Activated CD8-positive, alpha-beta T cell treated with anti-CD3 and anti-CD28 coated beads for 36 hours (primary cell): ENCODE data around the gene HS1BP3. TPM values are rescaled to one million over a fixed set of nuclear protein-coding genes. Genes with fewer than 3 reads are reported as not detected.

Experiments
- ATAC-seq: fragments of 200-7000 bp; cut with Tn5 transposase; one replicate; pipeline ENCODE4 v1.10.0; 2021; ENCODE audit warnings: mild to moderate bottlenecking, moderate library complexity
- CTCF ChIA-PET: fragments of 350-600 bp; sonication (Branson Sonifier 250); formaldehyde crosslinking; loops from one replicate; lab custom pipeline; 2021; ENCODE audit warnings: antibody characterized with exemption; lab: Charles Lee
- POLR2A ChIA-PET: fragments of 350-600 bp; sonication (Branson Sonifier 250); formaldehyde crosslinking; loops from one replicate; lab custom pipeline; 2021; ENCODE audit warnings: antibody characterized with exemption; lab: Charles Lee
- DNase-seq: peaks from one replicate; pipeline ENCODE4 v3.0.0-alpha.2; 2020
- H3K27ac Mint-ChIP-seq: one replicate; pipeline ENCODE4 v1.8.0; 2021; ENCODE audit warnings: mild to moderate bottlenecking, mixed read lengths
- H3K27me3 Mint-ChIP-seq: one replicate; pipeline ENCODE4 v1.8.0; 2021; ENCODE audit warnings: mixed read lengths
- H3K36me3 Mint-ChIP-seq: one replicate; pipeline ENCODE4 v1.8.0; 2021; ENCODE audit warnings: low read depth, mixed read lengths
- H3K4me1 Mint-ChIP-seq: one replicate; pipeline ENCODE4 v1.8.0; 2021; ENCODE audit warnings: low read depth, mixed read lengths
- H3K4me3 Mint-ChIP-seq: one replicate; pipeline ENCODE4 v1.8.0; 2021; ENCODE audit warnings: mild to moderate bottlenecking, moderate library complexity, mixed read lengths
- H3K9me3 Mint-ChIP-seq: one replicate; pipeline ENCODE4 v1.8.0; 2021; ENCODE audit warnings: mixed read lengths
- CTCF ChIP-seq: fragments of 200-600 bp; IDR thresholded peaks from one replicate; pipeline ENCODE4 v1.8.0; 2022; ENCODE audit warnings: antibody characterized with exemption, mild to moderate bottlenecking
- intact Hi-C: fragments of 100-400 bp; cut with micrococcal nuclease; formaldehyde crosslinking; loops from one replicate; pipeline ENCODE4 v1.10.0; 2022
- total RNA-seq, 2 experiments: library from RNA; stranded (reverse); gene quantifications; one replicate each; pipeline ENCODE4 v1.2.3, GENCODE V29; 2021

The HS1BP3 gene
- total RNA-seq, 2 experiments from 2014 or later = 6.5 to 7.9 TPM

DNA sequence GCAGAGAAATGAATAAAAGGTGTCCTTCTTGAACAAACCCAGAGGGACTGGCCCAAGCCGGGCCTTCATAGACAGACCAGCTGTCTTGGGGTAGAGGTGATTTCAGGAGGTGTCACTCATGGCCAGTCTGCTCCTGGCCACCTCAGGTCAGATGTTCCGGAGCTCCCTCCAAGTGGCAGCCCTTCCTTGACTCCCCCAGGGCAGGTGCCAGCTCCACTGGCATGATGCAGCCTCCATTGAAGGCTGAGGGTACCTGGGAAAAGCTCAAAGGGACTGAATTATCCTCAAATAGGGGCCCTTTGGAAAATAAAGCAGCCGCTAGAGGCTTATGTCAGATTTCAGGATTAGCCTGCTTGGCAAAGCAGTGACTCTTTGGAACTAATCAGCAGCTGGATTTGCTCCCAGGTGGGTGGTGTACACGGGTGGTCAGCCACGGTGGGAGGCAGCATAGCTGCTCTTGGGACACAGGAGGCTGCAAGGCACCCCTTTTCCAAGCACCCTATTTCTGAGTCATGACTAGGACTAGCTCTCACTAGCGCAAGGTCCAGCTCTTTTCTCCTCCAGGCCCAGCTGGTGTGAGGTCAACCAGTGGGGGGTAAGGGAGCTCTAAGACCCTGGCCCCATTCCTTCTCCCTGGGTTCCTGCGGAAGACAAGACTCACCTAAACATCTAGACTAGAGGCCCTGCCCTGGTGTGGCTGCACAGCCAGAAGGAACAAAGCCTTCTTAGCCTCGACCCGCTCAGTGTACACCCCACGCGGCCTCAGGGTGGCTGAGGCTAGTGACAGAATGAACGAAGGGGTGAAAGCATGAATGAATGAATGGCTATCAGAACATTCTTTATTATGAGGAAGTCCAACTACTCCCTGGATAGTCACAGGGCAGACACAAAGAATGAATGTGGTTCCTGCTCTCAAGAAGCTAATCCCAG lies 29.3 kb downstream of the HS1BP3 start:
- DNase-seq = no peak
- Mint-ChIP-seq H3K36me3 (no peaks in the 10 kb centered on the region), H3K4me1 (no peaks in the 10 kb centered on the region), H3K27me3 (no peaks in the 10 kb centered on the region), H3K9me3 (no peaks in the 10 kb centered on the region), H3K27ac (no peak overlapping the region), H3K4me3 (no peak overlapping the region)
- CTCF ChIA-PET = no interaction called here
- no peak for TF ChIP-seq CTCF
- ATAC-seq = no peak
- POLR2A ChIA-PET = no interaction called here
- intact Hi-C loops = no loop called here

GRCh38 chr2:20620696-20621365 lies 30.1 kb downstream of the HS1BP3 start:
- Mint-ChIP-seq H3K4me3 (no peak overlapping the region), H3K36me3 (no peaks in the 10 kb centered on the region), H3K4me1 (no peaks in the 10 kb centered on the region), H3K9me3 (no peaks in the 10 kb centered on the region), H3K27ac (no peak overlapping the region), H3K27me3 (no peaks in the 10 kb centered on the region)
- ChIA-PET CTCF (no interaction called here), POLR2A (no interaction called here)
- intact Hi-C loops = no loop called here
- TF ChIP-seq CTCF = no peak
- DNase-seq = no peak
- no peak for ATAC-seq

GRCh38 chr2:20620271-20620681 lies 30.6 kb downstream of the HS1BP3 start:
- Mint-ChIP-seq H3K4me1 (no peaks in the 10 kb centered on the region), H3K9me3 (no peaks in the 10 kb centered on the region), H3K36me3 (no peaks in the 10 kb centered on the region), H3K4me3 (no peak overlapping the region), H3K27ac (no peak overlapping the region), H3K27me3 (no peaks in the 10 kb centered on the region)
- ChIA-PET POLR2A (no interaction called here), CTCF (no interaction called here)
- DNase-seq (no peak), ATAC-seq (no peak)
- TF ChIP-seq CTCF = no peak
- intact Hi-C loops = no loop called here

- TF ChIP-seq CTCF = no peak
- H3K27ac Mint-ChIP-seq = no peak overlapping the region
- no peaks in the 10 kb centered on the region for H3K9me3 Mint-ChIP-seq
- H3K27me3 Mint-ChIP-seq = no peaks in the 10 kb centered on the region
- no peaks in the 10 kb centered on the region for H3K4me1 Mint-ChIP-seq
- no peak overlapping the region for H3K4me3 Mint-ChIP-seq
- POLR2A ChIA-PET = no interaction called here
- H3K36me3 Mint-ChIP-seq = no peaks in the 10 kb centered on the region
- DNase-seq (no peak), ATAC-seq (no peak)
- intact Hi-C loops = no loop called here
- CTCF ChIA-PET = no interaction called here
Observed at GRCh38 chr2:20619624-20620024, 31.3 kb downstream of the HS1BP3 start.
